HCT116 (cell line): ENCODE results near the gene PREB.

Source experiments
- CBX3 ChIP-seq: IDR thresholded peaks from 2 replicates; pipeline ENCODE4 v1.6.1; 2012; ENCODE audit warnings: low read depth
- EZH2 ChIP-seq: fragments of 200-600 bp; sonication (generic); IDR thresholded peaks from 2 replicates; pipeline ENCODE4 v1.6.1; 2017; ENCODE audit warnings: antibody characterized with exemption, mixed run types
- POLR2A ChIP-seq: IDR thresholded peaks from 2 replicates; pipeline ENCODE4 v1.7.0; 2011; ENCODE audit warnings: borderline replicate concordance; ENCODE audit not compliant: insufficient read depth, insufficient read length; ENCODE audit errors: extremely low read depth
- POLR2AphosphoS5 ChIP-seq: IDR thresholded peaks from 2 replicates; pipeline ENCODE4 v1.6.1; 2011; ENCODE audit warnings: mild to moderate bottlenecking, low read depth, low read length, moderate library complexity
- RAD21 ChIP-seq: IDR thresholded peaks from 2 replicates; pipeline ENCODE4 v1.6.1; 2012; ENCODE audit warnings: low read depth, mild to moderate bottlenecking
- SRF ChIP-seq: IDR thresholded peaks from 2 replicates; pipeline ENCODE4 v1.6.1; 2012; ENCODE audit warnings: low read depth
- TF ChIP-seq, protein P1 (sequence below): IDR thresholded peaks from 2 replicates; pipeline ENCODE4 v1.6.1; 2012; ENCODE audit warnings: low read depth
- TF ChIP-seq, protein P2 (sequence below), 3 experiments: fragments of 200-600 bp in 1 of 3; sonication (generic) in 1 of 3; IDR thresholded peaks in 2 of 3; conservative IDR thresholded peaks in 1 of 3; 2 replicates each; pipeline ENCODE4 v1.5.1; 2012 to 2017; ENCODE audit warnings: low read depth in 2 of 3, low read length in 2 of 3, antibody characterized with exemption in 1 of 3, borderline replicate concordance in 1 of 3, control low read depth in 1 of 3, mild to moderate bottlenecking in 1 of 3, mixed read lengths in 1 of 3, mixed run types in 1 of 3, moderate library complexity in 1 of 3; ENCODE audit not compliant: insufficient read depth in 1 of 3

DNA sequence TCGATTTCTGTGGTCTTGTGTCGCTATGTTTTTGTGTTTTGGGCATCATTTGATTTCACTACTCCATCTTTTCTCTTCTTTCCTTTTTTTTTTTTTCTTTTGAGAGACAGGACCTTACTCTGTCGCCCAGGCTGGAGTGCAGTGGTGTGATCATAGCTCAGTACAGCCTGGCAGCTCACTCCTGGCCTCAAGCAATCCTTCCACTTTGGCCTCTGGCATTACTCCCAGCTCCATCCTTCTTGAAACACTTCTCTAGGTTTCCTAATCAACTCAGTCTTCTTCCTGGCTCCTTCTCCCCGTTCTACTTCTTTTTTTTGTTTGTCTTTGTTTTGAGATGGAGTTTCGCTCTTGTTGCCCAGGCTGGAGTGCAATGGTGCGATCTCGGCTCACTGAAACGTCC lies 40.9 kb upstream of the PREB start:
- TF ChIP-seq, protein P1, sequence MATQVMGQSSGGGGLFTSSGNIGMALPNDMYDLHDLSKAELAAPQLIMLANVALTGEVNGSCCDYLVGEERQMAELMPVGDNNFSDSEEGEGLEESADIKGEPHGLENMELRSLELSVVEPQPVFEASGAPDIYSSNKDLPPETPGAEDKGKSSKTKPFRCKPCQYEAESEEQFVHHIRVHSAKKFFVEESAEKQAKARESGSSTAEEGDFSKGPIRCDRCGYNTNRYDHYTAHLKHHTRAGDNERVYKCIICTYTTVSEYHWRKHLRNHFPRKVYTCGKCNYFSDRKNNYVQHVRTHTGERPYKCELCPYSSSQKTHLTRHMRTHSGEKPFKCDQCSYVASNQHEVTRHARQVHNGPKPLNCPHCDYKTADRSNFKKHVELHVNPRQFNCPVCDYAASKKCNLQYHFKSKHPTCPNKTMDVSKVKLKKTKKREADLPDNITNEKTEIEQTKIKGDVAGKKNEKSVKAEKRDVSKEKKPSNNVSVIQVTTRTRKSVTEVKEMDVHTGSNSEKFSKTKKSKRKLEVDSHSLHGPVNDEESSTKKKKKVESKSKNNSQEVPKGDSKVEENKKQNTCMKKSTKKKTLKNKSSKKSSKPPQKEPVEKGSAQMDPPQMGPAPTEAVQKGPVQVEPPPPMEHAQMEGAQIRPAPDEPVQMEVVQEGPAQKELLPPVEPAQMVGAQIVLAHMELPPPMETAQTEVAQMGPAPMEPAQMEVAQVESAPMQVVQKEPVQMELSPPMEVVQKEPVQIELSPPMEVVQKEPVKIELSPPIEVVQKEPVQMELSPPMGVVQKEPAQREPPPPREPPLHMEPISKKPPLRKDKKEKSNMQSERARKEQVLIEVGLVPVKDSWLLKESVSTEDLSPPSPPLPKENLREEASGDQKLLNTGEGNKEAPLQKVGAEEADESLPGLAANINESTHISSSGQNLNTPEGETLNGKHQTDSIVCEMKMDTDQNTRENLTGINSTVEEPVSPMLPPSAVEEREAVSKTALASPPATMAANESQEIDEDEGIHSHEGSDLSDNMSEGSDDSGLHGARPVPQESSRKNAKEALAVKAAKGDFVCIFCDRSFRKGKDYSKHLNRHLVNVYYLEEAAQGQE, result no peak
- no peak for TF ChIP-seq RAD21
- no peak for TF ChIP-seq CBX3
- TF ChIP-seq, protein P2, sequence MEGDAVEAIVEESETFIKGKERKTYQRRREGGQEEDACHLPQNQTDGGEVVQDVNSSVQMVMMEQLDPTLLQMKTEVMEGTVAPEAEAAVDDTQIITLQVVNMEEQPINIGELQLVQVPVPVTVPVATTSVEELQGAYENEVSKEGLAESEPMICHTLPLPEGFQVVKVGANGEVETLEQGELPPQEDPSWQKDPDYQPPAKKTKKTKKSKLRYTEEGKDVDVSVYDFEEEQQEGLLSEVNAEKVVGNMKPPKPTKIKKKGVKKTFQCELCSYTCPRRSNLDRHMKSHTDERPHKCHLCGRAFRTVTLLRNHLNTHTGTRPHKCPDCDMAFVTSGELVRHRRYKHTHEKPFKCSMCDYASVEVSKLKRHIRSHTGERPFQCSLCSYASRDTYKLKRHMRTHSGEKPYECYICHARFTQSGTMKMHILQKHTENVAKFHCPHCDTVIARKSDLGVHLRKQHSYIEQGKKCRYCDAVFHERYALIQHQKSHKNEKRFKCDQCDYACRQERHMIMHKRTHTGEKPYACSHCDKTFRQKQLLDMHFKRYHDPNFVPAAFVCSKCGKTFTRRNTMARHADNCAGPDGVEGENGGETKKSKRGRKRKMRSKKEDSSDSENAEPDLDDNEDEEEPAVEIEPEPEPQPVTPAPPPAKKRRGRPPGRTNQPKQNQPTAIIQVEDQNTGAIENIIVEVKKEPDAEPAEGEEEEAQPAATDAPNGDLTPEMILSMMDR (IDR thresholded peaks at IDR 0.05 in 2 of 3, conservative IDR thresholded peaks at IDR 0.05 in 1 of 3; ENCODE audit: borderline replicate concordance in 1 of 3, insufficient read depth in 1 of 3, low read depth in 2 of 3, low read length in 2 of 3), result no peak
- TF ChIP-seq EZH2, result no peak
- TF ChIP-seq POLR2A, result no peak
- no peak for TF ChIP-seq SRF
- TF ChIP-seq POLR2AphosphoS5, result no peak
